AG04450 (cell line): Measurements from ENCODE around the gene ARF1. TPM values are rescaled to one million over a fixed set of nuclear protein-coding genes. Genes with fewer than 3 reads are reported as not detected.

Source experiments
- CTCF ChIA-PET: fragments of 300-600, 350-600 bp; formaldehyde crosslinking; extraction: SDS; loops from one replicate; lab custom pipeline; 2022; ENCODE audit warnings: antibody characterized with exemption, inconsistent platforms; lab: Charles Lee
- POLR2A ChIA-PET: fragments of 350-600 bp; formaldehyde crosslinking; extraction: SDS; loops from one replicate; lab custom pipeline; 2021; ENCODE audit warnings: antibody characterized with exemption, inconsistent platforms; lab: Yijun Ruan, JAX
- DNase-seq: peaks from one replicate; pipeline ENCODE4 v3.0.0-alpha.2; 2011; ENCODE audit warnings: low read depth, low spot score
- H3K27ac ChIP-seq: one replicate; pipeline ENCODE4 v1.5.1; 2012; ENCODE audit warnings: low read depth, low read length, control low read depth
- H3K27me3 ChIP-seq: one replicate; pipeline ENCODE4 v1.6.0; 2012; ENCODE audit warnings: low read length; ENCODE audit not compliant: control insufficient read depth, insufficient read depth
- H3K4me3 ChIP-seq: 2 replicates; pipeline ENCODE4 v1.5.1; 2011; ENCODE audit warnings: mild to moderate bottlenecking, low read depth, low read length, control low read depth
- H3K9me3 ChIP-seq: 2 replicates; pipeline ENCODE4 v1.5.1; 2012; ENCODE audit warnings: low read length; ENCODE audit not compliant: control insufficient read depth, insufficient read depth
- CTCF ChIP-seq: IDR thresholded peaks from 2 replicates; pipeline ENCODE4 v1.5.1; 2011; ENCODE audit warnings: low read depth, low read length, control low read depth, inconsistent platforms
- polyA plus RNA-seq: library from polyadenylated mRNA; depleted of rRNA; stranded (reverse); fragments of >200 nt; gene quantifications from 2 replicates; pipeline ENCODE4 v1.2.3, GENCODE V29; 2011

Gene ARF1
- polyA plus RNA-seq, 1 experiment = 445 TPM

DNA sequence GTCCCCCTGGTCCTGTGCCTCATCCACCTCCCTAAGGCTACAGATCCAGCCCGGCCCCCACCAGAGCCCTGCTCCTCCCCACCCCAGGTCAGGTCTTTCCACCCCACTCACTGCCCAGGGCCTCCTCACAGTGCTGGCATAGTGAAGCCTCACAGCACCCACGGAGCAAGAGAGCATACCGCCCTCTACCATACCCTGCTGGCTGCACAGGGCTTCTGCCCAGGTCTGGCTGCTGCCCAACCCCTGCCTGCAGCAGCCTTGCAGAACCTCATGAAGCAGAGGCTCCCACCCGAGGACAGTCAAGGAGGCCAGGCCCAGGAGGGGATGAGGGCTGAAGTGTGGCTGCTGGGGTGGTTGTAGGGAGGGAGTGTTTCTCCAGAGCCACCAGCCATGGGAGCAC, 19.7 kb upstream of the ARF1 start:
- ChIA-PET CTCF (no interaction called here), POLR2A (no interaction called here)
- TF ChIP-seq CTCF = no peak
- Histone ChIP-seq H3K4me3 (no peak overlapping the region), H3K27ac (no peak overlapping the region), H3K27me3 (peaks cover 46% of the 10 kb centered on the region), H3K9me3 (peaks cover 16% of the 10 kb centered on the region)
- no peak for DNase-seq

- TF ChIP-seq CTCF = no peak
- H3K9me3 ChIP-seq = peaks cover 16% of the 10 kb centered on the region
- no peak for DNase-seq
- no peak overlapping the region for H3K27ac ChIP-seq
- peaks cover 41% of the 10 kb centered on the region for H3K27me3 ChIP-seq
- CTCF ChIA-PET = no interaction called here
- H3K4me3 ChIP-seq = no peak overlapping the region
- POLR2A ChIA-PET = no interaction called here
Measured at GRCh38 chr1:228063251-228064191, 19.0 kb upstream of the ARF1 start.

- Histone ChIP-seq H3K9me3 (peaks cover 11% of the 10 kb centered on the region), H3K27me3 (peaks cover 35% of the 10 kb centered on the region), H3K27ac (no peak overlapping the region), H3K4me3 (no peak overlapping the region)
- POLR2A ChIA-PET = no interaction called here
- no peak for TF ChIP-seq CTCF
- DNase-seq = no peak
- CTCF ChIA-PET = no interaction called here
Measured at GRCh38 chr1:228064296-228064695, 18.2 kb upstream of the ARF1 start.

DNA sequence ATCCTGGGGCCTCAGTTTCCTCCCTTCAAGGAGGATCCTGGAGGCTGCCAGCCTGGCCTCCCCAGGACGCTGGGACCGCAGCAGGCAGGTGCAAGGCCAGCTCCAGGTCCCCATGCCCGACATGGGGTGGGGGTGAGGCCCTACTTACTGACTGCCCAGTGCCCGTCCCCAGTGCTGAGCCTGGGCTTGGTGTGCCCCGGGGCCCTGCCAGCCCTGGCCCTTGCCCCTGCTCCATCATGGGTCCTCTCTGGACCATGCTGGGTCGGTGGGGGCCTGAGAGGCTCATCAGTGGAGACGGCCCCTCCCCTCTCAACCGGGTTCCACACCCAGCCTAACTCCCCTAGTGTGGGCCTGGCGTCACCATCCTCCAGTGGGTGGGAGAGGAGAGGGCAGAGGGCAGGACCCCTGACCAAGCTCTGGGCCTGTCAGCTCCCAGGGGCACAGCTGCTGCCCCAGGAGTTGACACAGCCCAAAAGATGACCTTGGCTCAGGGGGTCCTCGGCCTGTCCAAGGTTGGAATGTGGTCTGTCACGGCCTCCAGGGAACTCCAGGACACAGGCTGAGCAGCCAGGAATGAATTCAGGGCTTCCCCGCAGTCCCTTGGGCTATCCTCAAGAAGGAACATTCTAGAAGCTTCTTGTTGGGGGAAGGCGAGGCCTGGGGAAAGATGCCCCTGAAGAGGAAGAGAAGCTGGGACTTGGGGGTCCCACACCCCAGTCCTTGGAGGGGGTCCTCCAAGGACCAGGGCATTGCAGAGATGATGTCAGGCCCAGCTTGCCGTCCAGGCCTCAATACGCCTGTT, 17.6 kb upstream of the ARF1 start:
- Histone ChIP-seq H3K27me3 (peaks cover 31% of the 10 kb centered on the region), H3K4me3 (no peak overlapping the region), H3K9me3 (peaks cover 6% of the 10 kb centered on the region), H3K27ac (no peak overlapping the region)
- no peak for DNase-seq
- no peak for TF ChIP-seq CTCF
- CTCF ChIA-PET = no interaction called here
- POLR2A ChIA-PET = no interaction called here
